ENCODE measurements around the gene TBCA.

DNA sequence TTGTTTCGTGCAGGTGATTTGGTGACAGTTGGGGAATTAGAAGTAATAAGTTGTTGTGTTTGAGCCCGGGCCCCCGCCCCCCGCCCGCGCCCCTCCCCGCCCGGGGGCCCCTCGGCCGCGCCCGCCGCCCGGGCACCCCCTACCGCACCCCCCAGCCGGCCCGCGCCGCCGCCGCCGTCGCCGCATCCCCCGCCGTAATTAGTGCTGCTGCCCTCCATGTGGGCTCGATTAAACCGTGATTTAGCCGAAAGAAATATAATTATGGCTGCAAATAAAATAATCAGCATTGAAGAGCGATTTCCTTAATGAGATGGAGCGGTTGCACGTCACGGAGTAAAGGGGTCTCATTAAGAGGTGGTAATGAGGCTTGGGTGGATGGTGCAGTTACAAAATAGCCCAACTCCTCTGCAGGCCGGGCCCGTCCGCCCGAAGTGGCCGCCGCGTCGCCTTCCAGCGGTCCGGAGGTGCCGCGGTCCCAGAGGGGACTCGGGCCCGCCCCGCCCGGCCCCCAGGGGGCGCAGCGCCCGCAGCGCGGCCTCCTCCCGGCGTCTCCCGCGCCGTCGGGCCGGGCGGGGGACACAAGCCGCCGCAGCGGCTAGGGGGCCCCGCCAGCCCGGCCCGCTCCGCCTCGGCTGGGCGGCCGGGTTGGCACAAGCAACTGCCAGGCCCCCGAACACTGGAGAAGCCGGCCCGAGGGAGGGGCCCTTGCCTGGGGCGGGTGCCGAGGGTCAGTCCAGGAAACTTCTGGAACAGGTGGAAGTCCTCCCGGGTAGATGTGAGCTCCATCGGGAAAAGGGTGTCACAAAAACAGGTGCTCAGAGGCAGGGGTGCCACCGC lies 130.8 kb downstream of the TBCA start:
- no peak for TF ChIP-seq POLR2AphosphoS5 (IDR thresholded peaks at IDR 0.05; ENCODE audit: low read depth, low read length)
- peak; percentile 85 for TF ChIP-seq CTCF (IDR thresholded peaks at IDR 0.05)
- TF ChIP-seq SIN3A (IDR thresholded peaks at IDR 0.05; ENCODE audit: borderline replicate concordance, insufficient read depth, low read depth, low read length), result no peak

All from Panc1 (cell line).